Spleen (tissue), 11 donors: ENCODE data around the gene DCHS2. TPM values are rescaled to one million over a fixed set of nuclear protein-coding genes. Genes with fewer than 3 reads are reported as not detected.

Source experiments
- DNase-seq: peaks from one replicate; pipeline ENCODE4 v3.0.0-alpha.2; 2020
- H3K27ac ChIP-seq, 8 donors: fragments of 200-600 bp; sonication (generic) in 7 of 8; 1 replicate in 4 of 8; 2 replicates in 4 of 8; pipeline versions ENCODE4 v1.5.0 to v1.8.0; 2016 to 2021; ENCODE audit warnings: inconsistent platforms in 4 of 8, mild to moderate bottlenecking in 4 of 8, moderate library complexity in 1 of 8
- H3K27me3 ChIP-seq, 7 donors: fragments of 200-600 bp; sonication (generic) in 6 of 7; replicated peaks in 1 of 7; 1 replicate in 4 of 7; 2 replicates in 3 of 7; pipeline versions ENCODE4 v1.5.0 to v1.8.0; 2016 to 2021; ENCODE audit warnings: inconsistent platforms in 3 of 7, mild to moderate bottlenecking in 1 of 7
- H3K36me3 ChIP-seq, 6 donors: fragments of 200-600 bp; sonication (generic) in 5 of 6; 1 replicate in 4 of 6; 2 replicates in 2 of 6; pipeline versions ENCODE4 v1.5.0 to v1.8.0; 2016 to 2021; ENCODE audit warnings: inconsistent platforms in 2 of 6
- H3K4me1 ChIP-seq, 6 donors: fragments of 200-600 bp; sonication (generic) in 5 of 6; 1 replicate in 3 of 6; 2 replicates in 3 of 6; pipeline versions ENCODE4 v1.5.0 to v1.8.0; 2016 to 2021; ENCODE audit warnings: inconsistent platforms in 3 of 6
- H3K4me3 ChIP-seq, 8 donors: fragments of 200-600 bp; sonication (generic) in 7 of 8; 1 replicate in 4 of 8; 2 replicates in 4 of 8; pipeline versions ENCODE4 v1.5.0 to v1.8.0; 2016 to 2021; ENCODE audit warnings: inconsistent platforms in 4 of 8, mild to moderate bottlenecking in 4 of 8, moderate library complexity in 2 of 8
- H3K9me3 ChIP-seq, 8 donors: fragments of 200-600 bp; sonication (generic) in 7 of 8; 1 replicate in 4 of 8; 2 replicates in 4 of 8; pipeline versions ENCODE4 v1.5.0 to v1.8.0; 2016 to 2021; ENCODE audit warnings: inconsistent platforms in 4 of 8
- POLR2A ChIP-seq, 3 donors: fragments of 450-650 bp; IDR thresholded peaks; one replicate each; pipeline ENCODE4 v1.5.1; 2017; ENCODE audit warnings: antibody characterized with exemption in 3 of 3, mild to moderate bottlenecking in 1 of 3
- POLR2AphosphoS5 ChIP-seq, 3 donors: sonication (generic); formaldehyde crosslinking; IDR thresholded peaks; one replicate each; pipeline ENCODE4 v1.5.1; 2017; ENCODE audit warnings: antibody characterized with exemption in 3 of 3
- WGBS, 5 donors: extraction: QIAGEN DNeasy Blood & Tissue Kit in 3 of 5; methylation state at CpG; one replicate each; pipeline versions ENCODE4 v1.1.5 to v1.1.7; 2013 to 2018; 5-methylcytosine and 5-hydroxymethylcytosine counted together
- intact Hi-C: fragments of 100-400 bp; cut with DNase I; formaldehyde crosslinking; loops from one replicate; pipeline ENCODE4 v1.15.0; 2023; ENCODE audit warnings: low total_unique reads
- polyA plus RNA-seq, 3 donors: library from polyadenylated mRNA; stranded (reverse); fragments of 200-250 nt; gene quantifications; one replicate each; pipeline ENCODE4 v1.2.1, GENCODE V29; 2013
- total RNA-seq, 7 donors: library from RNA; depleted of rRNA in 3 of 7; stranded (reverse); fragments of >200 nt in 3 of 7; fragmentation: NEBNext Ultra II Directional in 4 of 7; extraction: Animal tissue kit (Norgen Biotek cat#: 25700) in 4 of 7; gene quantifications; one replicate each; pipeline versions ENCODE4 v1.1.0 to v1.2.1, GENCODE V29; 2016 to 2021
- TF ChIP-seq, protein P1 (sequence below), 11 experiments: fragments of 200-600 bp in 7 of 11; fragments of 450-650 bp in 4 of 11; sonication (generic) in 4 of 11; IDR thresholded peaks in 8 of 11; conservative IDR thresholded peaks in 3 of 11; 1 replicate in 7 of 11; 2 replicates in 4 of 11; pipeline versions ENCODE4 v1.4.0 to v1.8.0; 2016 to 2021; ENCODE audit warnings: antibody characterized with exemption in 11 of 11, inconsistent platforms in 4 of 11, mild to moderate bottlenecking in 1 of 11
- donor health status: healthy with polysubstance abuse.
- donor health status: DM: no; HTN: no; CAD: no; lungs with moderate emphysema.
- donor health status: DM: no; HTN: no; CAD: no.
- donor health status: Bipolar disorder and iron deficiency.
- donor health status: healthy.
- donor health status: DM: no; HTN: no; CAD: no.
- donor health status: DM: yes; HTN: yes; CAD: no.

The DCHS2 gene
- total and polyA plus RNA-seq, 10 donors: under 0.01 to 0.55 (median 0.05) TPM; not detected in 1

DNA sequence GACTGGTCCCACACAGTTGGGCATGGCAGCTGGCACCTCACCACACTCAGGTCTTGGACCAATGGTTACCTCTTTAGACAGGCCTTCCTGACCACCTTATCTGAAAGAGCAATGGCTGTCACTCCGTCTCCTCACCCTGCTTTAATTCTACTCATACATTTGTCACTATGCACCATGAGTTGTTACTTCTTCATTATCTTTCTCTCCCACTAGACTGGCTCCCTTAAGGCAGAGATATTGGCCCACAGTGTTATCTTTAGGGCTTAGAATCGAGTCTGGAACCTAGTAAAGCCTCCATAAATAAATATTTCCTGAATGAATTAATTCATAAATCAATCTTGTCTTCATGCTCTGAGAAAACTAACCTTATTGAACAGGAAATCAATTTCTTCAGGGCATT is 46.6 kb downstream of the DCHS2 start:
- H3K36me3 ChIP-seq: no peaks in the 10 kb centered on the region
- no peak for DNase-seq
- no peaks in the 10 kb centered on the region for H3K9me3 ChIP-seq
- no peaks in the 10 kb centered on the region for H3K4me1 ChIP-seq
- 46 to 69% (median 59%) methylated on average over 2 of the region's 2 CpGs for WGBS, 5 donors
- no peak overlapping the region for H3K4me3 ChIP-seq
- intact Hi-C loops: no loop called here
- TF ChIP-seq, protein P1, sequence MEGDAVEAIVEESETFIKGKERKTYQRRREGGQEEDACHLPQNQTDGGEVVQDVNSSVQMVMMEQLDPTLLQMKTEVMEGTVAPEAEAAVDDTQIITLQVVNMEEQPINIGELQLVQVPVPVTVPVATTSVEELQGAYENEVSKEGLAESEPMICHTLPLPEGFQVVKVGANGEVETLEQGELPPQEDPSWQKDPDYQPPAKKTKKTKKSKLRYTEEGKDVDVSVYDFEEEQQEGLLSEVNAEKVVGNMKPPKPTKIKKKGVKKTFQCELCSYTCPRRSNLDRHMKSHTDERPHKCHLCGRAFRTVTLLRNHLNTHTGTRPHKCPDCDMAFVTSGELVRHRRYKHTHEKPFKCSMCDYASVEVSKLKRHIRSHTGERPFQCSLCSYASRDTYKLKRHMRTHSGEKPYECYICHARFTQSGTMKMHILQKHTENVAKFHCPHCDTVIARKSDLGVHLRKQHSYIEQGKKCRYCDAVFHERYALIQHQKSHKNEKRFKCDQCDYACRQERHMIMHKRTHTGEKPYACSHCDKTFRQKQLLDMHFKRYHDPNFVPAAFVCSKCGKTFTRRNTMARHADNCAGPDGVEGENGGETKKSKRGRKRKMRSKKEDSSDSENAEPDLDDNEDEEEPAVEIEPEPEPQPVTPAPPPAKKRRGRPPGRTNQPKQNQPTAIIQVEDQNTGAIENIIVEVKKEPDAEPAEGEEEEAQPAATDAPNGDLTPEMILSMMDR (IDR thresholded peaks at IDR 0.05 in 8 of 11, conservative IDR thresholded peaks at IDR 0.05 in 3 of 11): no peak
- no peak for TF ChIP-seq POLR2A (IDR thresholded peaks at IDR 0.05)
- H3K27me3 ChIP-seq: no peaks in the 10 kb centered on the region
- H3K27ac ChIP-seq: no peak overlapping the region

DNA sequence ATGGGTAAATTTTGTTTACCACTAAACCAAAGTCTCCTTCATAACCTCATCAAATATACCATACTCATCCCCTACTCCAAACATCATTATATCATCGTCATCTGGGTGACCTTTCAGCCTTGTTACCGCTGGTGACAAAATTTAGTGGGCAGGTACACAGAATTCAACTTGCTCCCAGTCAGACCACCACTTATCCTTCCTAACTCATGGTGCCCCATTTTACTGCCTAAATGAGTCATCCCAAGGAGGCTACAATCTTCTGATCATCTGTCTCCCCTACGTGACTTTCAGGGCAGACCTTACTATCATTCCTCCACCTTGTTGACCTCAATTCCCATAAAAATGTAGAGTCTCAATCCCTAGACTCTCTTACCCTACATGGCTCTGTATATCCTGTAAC is 49.6 kb downstream of the DCHS2 start:
- Histone ChIP-seq H3K4me1 (no peaks in the 10 kb centered on the region), H3K36me3 (no peaks in the 10 kb centered on the region), H3K27ac (no peak overlapping the region), H3K4me3 (no peak overlapping the region), H3K9me3 (no peaks in the 10 kb centered on the region), H3K27me3 (no peaks in the 10 kb centered on the region)
- WGBS, 5 donors: 81 to 86% (median 83%) methylated on average over 3 of the region's 3 CpGs
- no peak for DNase-seq
- TF ChIP-seq, protein P1 (IDR thresholded peaks at IDR 0.05 in 8 of 11, conservative IDR thresholded peaks at IDR 0.05 in 3 of 11): no peak
- no peak for TF ChIP-seq POLR2AphosphoS5 (IDR thresholded peaks at IDR 0.05)
- no peak for TF ChIP-seq POLR2A (IDR thresholded peaks at IDR 0.05)
- intact Hi-C loops: no loop called here

DNA sequence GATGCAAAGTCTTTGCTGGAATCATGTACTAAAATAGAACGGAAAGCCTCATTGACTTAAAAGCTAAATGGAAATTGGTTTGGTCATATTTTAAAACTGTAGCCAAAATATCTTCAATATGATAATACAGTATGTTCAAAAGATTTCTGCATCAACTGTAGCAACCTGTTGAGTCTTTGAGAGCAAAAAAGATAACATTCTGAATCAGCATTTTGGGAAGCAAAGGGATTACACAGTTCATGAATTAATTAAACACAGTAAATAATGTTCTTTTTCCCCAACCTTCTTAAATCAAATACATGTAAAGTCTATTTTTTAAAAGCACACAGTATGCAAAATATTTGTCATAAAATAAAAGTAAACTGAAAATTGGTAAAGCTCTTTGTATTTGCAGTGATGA is 50.5 kb downstream of the DCHS2 start:
- intact Hi-C loops: no loop called here
- WGBS, 5 donors: 81 to 90% (median 88%) methylated on average over 1 of the region's 1 CpG
- DNase-seq: no peak
- TF ChIP-seq, protein P1 (IDR thresholded peaks at IDR 0.05 in 8 of 11, conservative IDR thresholded peaks at IDR 0.05 in 3 of 11): no peak
- no peak for TF ChIP-seq POLR2A (IDR thresholded peaks at IDR 0.05)
- no peak for TF ChIP-seq POLR2AphosphoS5 (IDR thresholded peaks at IDR 0.05)
- H3K27ac ChIP-seq: no peak overlapping the region
- no peaks in the 10 kb centered on the region for H3K9me3 ChIP-seq
- no peaks in the 10 kb centered on the region for H3K36me3 ChIP-seq
- no peaks in the 10 kb centered on the region for H3K27me3 ChIP-seq
- H3K4me3 ChIP-seq: no peak overlapping the region
- no peaks in the 10 kb centered on the region for H3K4me1 ChIP-seq

DNA sequence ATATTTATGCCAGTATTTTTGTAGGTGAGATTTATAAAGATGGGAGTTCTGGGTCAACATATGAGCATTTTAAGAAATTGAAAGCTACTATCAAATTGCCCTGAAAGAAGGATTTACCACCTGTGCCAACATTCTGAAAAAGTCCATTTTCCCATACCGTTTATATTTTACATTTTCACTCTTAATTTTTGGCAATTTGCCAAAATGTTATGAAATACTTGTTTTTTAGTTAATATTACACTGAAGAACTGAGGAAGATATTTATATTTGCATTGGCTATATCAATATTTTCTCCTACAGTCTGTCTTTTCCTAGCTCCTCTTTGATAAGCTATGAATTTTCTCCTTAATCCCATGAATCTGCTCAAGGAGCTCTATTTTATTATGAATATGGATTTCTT is 52.4 kb downstream of the DCHS2 start:
- TF ChIP-seq POLR2AphosphoS5 (IDR thresholded peaks at IDR 0.05) (no peak), POLR2A (IDR thresholded peaks at IDR 0.05) (no peak)
- TF ChIP-seq, protein P1 (IDR thresholded peaks at IDR 0.05 in 8 of 11, conservative IDR thresholded peaks at IDR 0.05 in 3 of 11): no peak
- no peaks in the 10 kb centered on the region for H3K36me3 ChIP-seq

More for the DNA sequence above, 52.4 kb downstream of the DCHS2 start:
- Histone ChIP-seq H3K4me1 (no peaks in the 10 kb centered on the region), H3K27me3 (no peaks in the 10 kb centered on the region), H3K9me3 (no peaks in the 10 kb centered on the region), H3K4me3 (no peak overlapping the region), H3K27ac (no peak overlapping the region)
- DNase-seq: no peak
- intact Hi-C loops: no loop called here
- WGBS, 5 donors: 10 to 47% (median 22%) methylated on average over 1 of the region's 1 CpG
